CD4-positive, alpha-beta memory T cell (primary cell): ENCODE data around the gene ALG11. TPM values are rescaled to one million over a fixed set of nuclear protein-coding genes. Genes with fewer than 3 reads are reported as not detected.

Experiments
- CTCF ChIA-PET: fragments of 350-600 bp; sonication (Branson Sonifier 250); formaldehyde crosslinking; loops from one replicate; lab custom pipeline; 2021; ENCODE audit warnings: inconsistent platforms; ENCODE audit not compliant: partially characterized antibody; lab: Charles Lee
- POLR2A ChIA-PET: fragments of 350-600 bp; sonication (Branson Sonifier 250); formaldehyde crosslinking; loops from one replicate; lab custom pipeline; 2021; ENCODE audit not compliant: partially characterized antibody; lab: Charles Lee
- DNase-seq, 5 donors: peaks; one replicate each; pipeline versions ENCODE4 v3.0.0 to v3.0.0-alpha.2; 2020 to 2022; ENCODE audit warnings: mixed read lengths in 1 of 5
- H3K27ac ChIP-seq: one replicate; pipeline ENCODE4 v1.7.0; 2013; ENCODE audit warnings: low read depth, low read length
- H3K27me3 ChIP-seq: 2 replicates; pipeline ENCODE4 v1.7.0; 2013; ENCODE audit warnings: mild to moderate bottlenecking, low read length, moderate library complexity; ENCODE audit not compliant: insufficient read depth
- H3K36me3 ChIP-seq: 2 replicates; pipeline ENCODE4 v1.7.0; 2013; ENCODE audit warnings: mild to moderate bottlenecking, low read length, moderate library complexity; ENCODE audit not compliant: insufficient read depth
- H3K4me1 ChIP-seq: 2 replicates; pipeline ENCODE4 v1.7.0; 2013; ENCODE audit warnings: mild to moderate bottlenecking, low read length, moderate library complexity; ENCODE audit not compliant: insufficient read depth
- H3K4me3 ChIP-seq, 2 donors: one replicate each; pipeline ENCODE4 v1.7.0; 2013; ENCODE audit warnings: low read length in 2 of 2, mild to moderate bottlenecking in 1 of 2
- H3K9me3 ChIP-seq, 2 donors: one replicate each; pipeline ENCODE4 v1.7.0; 2013; ENCODE audit warnings: low read length in 2 of 2, control low read depth in 1 of 2; ENCODE audit not compliant: control insufficient read depth in 1 of 2
- H3K27ac Mint-ChIP-seq, 7 donors: one replicate each; pipeline ENCODE4 v1.8.0; 2020 to 2021; ENCODE audit warnings: mixed read lengths in 7 of 7, mild to moderate bottlenecking in 6 of 7, inconsistent platforms in 3 of 7, moderate library complexity in 3 of 7
- H3K27me3 Mint-ChIP-seq, 2 donors: one replicate each; pipeline ENCODE4 v1.8.0; 2020 to 2021; ENCODE audit warnings: mixed read lengths in 2 of 2
- H3K36me3 Mint-ChIP-seq, 2 donors: one replicate each; pipeline ENCODE4 v1.8.0; 2020 to 2021; ENCODE audit warnings: mixed read lengths in 2 of 2, inconsistent platforms in 1 of 2, mild to moderate bottlenecking in 1 of 2
- H3K4me1 Mint-ChIP-seq, 4 donors: one replicate each; pipeline ENCODE4 v1.8.0; 2020 to 2021; ENCODE audit warnings: mixed read lengths in 4 of 4, mild to moderate bottlenecking in 1 of 4
- H3K4me3 Mint-ChIP-seq, 8 donors: one replicate each; pipeline ENCODE4 v1.8.0; 2020 to 2021; ENCODE audit warnings: mixed read lengths in 8 of 8, mild to moderate bottlenecking in 7 of 8, moderate library complexity in 6 of 8, inconsistent platforms in 3 of 8
- H3K9me3 Mint-ChIP-seq, 8 donors: one replicate each; pipeline ENCODE4 v1.8.0; 2020 to 2021; ENCODE audit warnings: mixed read lengths in 8 of 8, mild to moderate bottlenecking in 5 of 8, inconsistent platforms in 3 of 8, moderate library complexity in 1 of 8
- intact Hi-C: fragments of 100-400 bp; cut with micrococcal nuclease; formaldehyde crosslinking; loops from one replicate; pipeline ENCODE4 v1.15.1; 2023
- polyA plus RNA-seq, 2 donors: library from polyadenylated mRNA; unstranded; fragments of 300-500 nt; fragmentation: Illumina TruSeq; gene quantifications; one replicate each; pipeline ENCODE4 v1.2.3, GENCODE V29; 2021
- total RNA-seq, 2 experiments: library from RNA; stranded (reverse); gene quantifications; one replicate each; pipeline ENCODE4 v1.2.3, GENCODE V29; 2021

The ALG11 gene
- total and polyA plus RNA-seq, 4 experiments from 2014 or later: 23.3 to 42.2 (median 31.5) TPM

DNA sequence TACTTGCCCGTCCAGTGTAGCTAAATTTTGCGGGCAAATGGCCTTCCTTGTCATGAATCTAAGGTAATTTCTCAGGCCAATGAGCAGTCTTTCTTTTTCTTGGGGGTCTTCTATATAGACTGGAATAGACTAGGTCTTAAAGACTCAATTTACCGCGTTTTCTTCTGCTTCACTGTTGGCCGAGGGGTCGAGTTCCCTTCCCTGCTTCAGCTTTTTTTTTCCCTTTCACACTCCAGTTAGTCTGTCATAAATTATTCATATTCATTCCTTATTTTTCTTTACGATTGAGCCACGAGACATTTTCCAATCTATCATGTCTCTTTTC is 276 bp downstream of the ALG11 start:
- H3K27me3 ChIP-seq: peaks cover 8% of the 10 kb centered on the region
- DNase-seq: no peak
- CTCF ChIA-PET: interaction anchor here (1.4 to 4.0 kb wide), 4 partner anchors 11 to 173 kb away, joined by 3 to 42 read pairs (median 6); partner anchors contain the start of gene NEK5
- H3K4me3 Mint-ChIP-seq: peak overlapping the region; percentile 96 to 100 (median 100)
- POLR2A ChIA-PET: interaction anchor here (1.0 to 2.7 kb wide), 8 partner anchors 10 to 640 kb away, joined by 3 to 18 read pairs (median 5); partner anchors contain the start of genes INTS6, NEK3 and SUGT1
- peak overlapping the region; percentile 52 for H3K27ac ChIP-seq
- intact Hi-C loops: loop anchor here (1.0 to 5.0 kb wide), 11 partner anchors 70 to 640 kb away; partner anchors contain the start of genes CKAP2, INTS6, NEK3 and SUGT1
- peaks cover 4 to 22% of the 10 kb centered on the region in 2 donors for H3K27me3 Mint-ChIP-seq
- no peaks in the 10 kb centered on the region for H3K9me3 ChIP-seq
- peak overlapping the region; percentile 71 to 92 for H3K4me3 ChIP-seq
- no peaks in the 10 kb centered on the region for H3K36me3 ChIP-seq
- no peaks in the 10 kb centered on the region for H3K9me3 Mint-ChIP-seq
- H3K36me3 Mint-ChIP-seq: peaks cover 15 to 24% of the 10 kb centered on the region in 2 donors
- H3K27ac Mint-ChIP-seq: peak overlapping the region; percentile 87 to 98 (median 97)
- H3K4me1 Mint-ChIP-seq: peaks cover 17 to 50% (median 27%) of the 10 kb centered on the region in 4 donors
- peaks cover 22% of the 10 kb centered on the region for H3K4me1 ChIP-seq

DNA sequence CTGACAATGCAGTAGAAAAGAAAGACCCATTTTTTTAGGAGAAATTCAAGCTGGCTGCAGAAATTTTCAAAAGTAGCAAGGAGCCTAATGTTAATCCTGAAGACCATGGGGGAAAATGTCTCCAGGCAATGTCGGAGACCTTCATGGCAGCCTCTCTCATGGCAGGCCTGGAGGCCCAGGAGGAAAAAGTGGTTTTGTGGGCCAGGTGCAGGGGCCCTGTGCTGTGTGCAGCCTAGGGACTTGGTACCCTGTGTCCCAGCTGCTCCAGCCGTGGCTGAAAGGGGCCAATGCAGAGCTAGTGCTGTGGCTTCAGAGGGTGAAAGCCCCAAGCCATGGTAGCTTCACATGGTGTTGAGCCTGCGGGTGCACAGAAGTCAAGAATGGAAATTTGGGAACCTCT is 4.1 kb downstream of the ALG11 start:
- DNase-seq: no peak
- ChIA-PET CTCF (no interaction called here), POLR2A (interaction anchor here (0.6 kb wide), 1 partner anchor 119 kb away, joined by 3 read pairs; no protein-coding TSS in a partner anchor)
- H3K27me3 Mint-ChIP-seq: peaks cover 0 to under 1% of the 10 kb centered on the region in 2 donors
- Histone ChIP-seq H3K27me3 (no peaks in the 10 kb centered on the region), H3K36me3 (peaks cover 9% of the 10 kb centered on the region), H3K4me3 (no peak overlapping the region), H3K9me3 (no peaks in the 10 kb centered on the region), H3K27ac (no peak overlapping the region), H3K4me1 (peaks cover 17% of the 10 kb centered on the region)
- H3K4me1 Mint-ChIP-seq: peaks cover 21 to 43% (median 33%) of the 10 kb centered on the region in 4 donors
- no peak overlapping the region for H3K27ac Mint-ChIP-seq
- intact Hi-C loops: no loop called here
- H3K4me3 Mint-ChIP-seq: no peak overlapping the region
- H3K36me3 Mint-ChIP-seq: peaks cover 41 to 56% of the 10 kb centered on the region in 2 donors
- no peaks in the 10 kb centered on the region for H3K9me3 Mint-ChIP-seq

DNA sequence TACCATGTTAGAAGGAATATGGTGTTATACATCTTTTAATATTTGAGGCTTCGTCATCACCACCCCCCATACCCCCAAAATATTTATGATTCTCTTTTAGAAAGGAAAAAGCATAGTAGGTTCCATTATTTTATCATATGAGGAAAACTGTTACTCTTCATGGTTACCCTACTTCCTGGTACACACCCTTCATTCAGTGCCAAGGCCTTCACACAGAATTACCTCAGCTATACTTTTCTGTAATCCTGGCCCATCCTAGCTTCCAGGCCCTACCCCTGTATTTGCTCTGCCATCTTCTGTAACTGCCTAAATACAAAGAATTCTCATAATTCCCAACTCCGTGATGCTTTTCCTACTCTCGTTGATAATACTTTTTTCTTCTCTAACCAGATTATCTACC is 8.0 kb downstream of the ALG11 start:
- Histone ChIP-seq H3K9me3 (no peaks in the 10 kb centered on the region), H3K36me3 (peaks cover 21% of the 10 kb centered on the region), H3K4me1 (no peaks in the 10 kb centered on the region), H3K27ac (no peak overlapping the region), H3K27me3 (no peaks in the 10 kb centered on the region), H3K4me3 (no peak overlapping the region)
- DNase-seq: no peak
- H3K4me1 Mint-ChIP-seq: peaks cover 22 to 31% (median 28%) of the 10 kb centered on the region in 4 donors
- intact Hi-C loops: no loop called here
- H3K36me3 Mint-ChIP-seq: peaks cover 65 to 75% of the 10 kb centered on the region in 2 donors
- ChIA-PET CTCF (no interaction called here), POLR2A (no interaction called here)
- H3K27ac Mint-ChIP-seq: no peak overlapping the region
- peaks cover 0 to 1% (median 0%) of the 10 kb centered on the region in 8 donors for H3K9me3 Mint-ChIP-seq
- no peak overlapping the region for H3K4me3 Mint-ChIP-seq
- H3K27me3 Mint-ChIP-seq: no peaks in the 10 kb centered on the region

DNA sequence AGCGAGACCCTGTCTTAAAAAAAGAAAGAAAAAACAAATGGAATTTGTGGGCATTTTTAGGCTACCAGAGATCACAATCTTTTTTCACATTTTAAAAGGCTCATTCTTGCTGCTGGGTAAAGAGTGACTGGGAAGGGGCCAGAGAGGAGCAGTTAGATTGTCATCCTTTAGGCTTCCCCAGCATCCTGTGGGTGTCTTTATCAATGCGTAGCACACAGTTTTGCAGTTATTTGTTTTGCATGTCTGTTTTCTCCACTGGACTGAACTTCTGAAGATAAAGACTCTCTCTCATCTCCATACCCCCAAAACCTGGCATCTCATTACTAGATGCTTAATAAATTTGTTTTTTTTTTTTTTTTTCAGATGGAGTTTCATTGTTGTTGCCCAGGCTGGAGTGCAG is 10.2 kb downstream of the ALG11 start:
- CTCF ChIA-PET: no interaction called here

DNA sequence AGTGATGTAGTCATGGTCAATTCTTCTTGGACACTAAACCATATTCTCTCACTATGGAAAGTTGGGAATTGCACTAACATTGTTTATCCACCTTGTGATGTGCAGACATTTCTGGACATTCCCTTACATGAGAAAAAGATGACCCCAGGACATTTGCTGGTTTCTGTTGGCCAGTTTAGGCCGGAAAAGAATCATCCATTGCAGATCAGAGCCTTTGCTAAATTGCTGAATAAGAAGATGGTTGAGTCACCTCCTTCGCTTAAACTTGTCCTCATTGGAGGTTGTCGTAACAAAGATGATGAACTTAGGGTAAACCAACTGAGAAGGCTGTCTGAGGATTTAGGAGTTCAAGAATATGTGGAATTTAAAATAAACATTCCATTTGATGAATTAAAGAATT is 12.3 kb downstream of the ALG11 start, which contains the start of gene UTP14C:
Gene UTP14C, plus strand, starts transcription at position 211 of the 400 bp plus-strand sequence. CDS start 4,114 bp downstream, outside the sequence.
- Histone ChIP-seq H3K9me3 (no peaks in the 10 kb centered on the region), H3K36me3 (peaks cover 30% of the 10 kb centered on the region), H3K4me1 (peaks cover 4% of the 10 kb centered on the region), H3K27me3 (no peaks in the 10 kb centered on the region), H3K27ac (no peak within 1 kb of the TSS), H3K4me3 (no peak within 1 kb of the TSS)
- Mint-ChIP-seq H3K36me3 (peaks cover 82 to 83% of the 10 kb centered on the region in 2 donors), H3K4me1 (peaks cover 23 to 32% (median 28%) of the 10 kb centered on the region in 4 donors), H3K27me3 (no peaks in the 10 kb centered on the region), H3K9me3 (peaks cover 0 to 8% (median 3%) of the 10 kb centered on the region in 8 donors), H3K4me3 (no peak within 1 kb of the TSS), H3K27ac (no peak within 1 kb of the TSS)
- intact Hi-C loops: no loop called here
- ChIA-PET CTCF (no interaction called here), POLR2A (no interaction called here)
- no peak for DNase-seq

More for the DNA sequence above, 10.2 kb downstream of the ALG11 start:
- Histone ChIP-seq H3K9me3 (no peaks in the 10 kb centered on the region), H3K36me3 (peaks cover 30% of the 10 kb centered on the region), H3K4me1 (peaks cover 4% of the 10 kb centered on the region), H3K27ac (no peak overlapping the region), H3K4me3 (no peak overlapping the region), H3K27me3 (no peaks in the 10 kb centered on the region)
- H3K9me3 Mint-ChIP-seq: peaks cover 0 to 6% (median 3%) of the 10 kb centered on the region in 8 donors
- no peak overlapping the region for H3K27ac Mint-ChIP-seq
- H3K4me3 Mint-ChIP-seq: no peak overlapping the region
- peaks cover 26 to 36% (median 34%) of the 10 kb centered on the region in 4 donors for H3K4me1 Mint-ChIP-seq
- intact Hi-C loops: no loop called here
- POLR2A ChIA-PET: no interaction called here
- H3K36me3 Mint-ChIP-seq: peaks cover 72 to 82% of the 10 kb centered on the region in 2 donors
- H3K27me3 Mint-ChIP-seq: no peaks in the 10 kb centered on the region
- no peak for DNase-seq

DNA sequence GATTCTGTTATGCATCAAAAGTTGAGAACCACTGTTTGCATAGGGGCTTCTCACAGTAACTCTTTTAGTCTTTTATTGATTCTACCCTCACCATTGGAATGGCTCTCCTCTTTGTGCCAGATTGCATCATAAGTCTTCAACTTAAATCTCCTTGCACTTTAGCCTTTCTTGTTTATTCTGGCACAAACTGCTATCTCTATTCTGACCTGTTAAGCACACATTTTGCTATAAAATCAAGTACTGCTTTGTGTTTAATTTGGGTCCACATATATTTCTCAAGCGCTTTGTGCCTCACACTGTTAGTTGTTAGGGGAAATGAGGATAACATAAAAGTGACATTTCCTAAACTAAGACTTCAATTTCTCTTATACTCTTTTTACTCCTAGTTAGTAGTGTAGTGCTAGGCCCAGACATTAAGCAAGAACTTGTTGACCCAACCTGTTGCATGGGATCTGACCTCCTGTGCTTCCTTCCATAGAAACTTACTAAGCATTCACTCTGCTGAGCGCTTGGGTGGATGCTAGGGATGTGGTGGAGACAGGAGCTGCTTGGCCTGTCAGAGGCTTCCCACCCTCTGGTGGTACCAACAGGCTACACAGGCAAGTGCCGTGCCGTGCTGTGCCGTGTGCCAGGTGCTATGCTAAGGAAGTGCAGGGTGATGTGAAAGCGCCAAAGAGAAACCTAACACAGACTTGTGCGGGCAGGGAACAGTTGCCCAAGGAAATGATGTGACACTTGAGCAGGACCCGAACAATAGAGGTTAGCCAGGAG is 13.5 kb downstream of the ALG11 start:
- Mint-ChIP-seq H3K27ac (no peak overlapping the region), H3K27me3 (no peaks in the 10 kb centered on the region), H3K4me1 (peaks cover 23 to 42% (median 25%) of the 10 kb centered on the region in 4 donors), H3K9me3 (peaks cover 0 to 17% (median 3%) of the 10 kb centered on the region in 8 donors), H3K4me3 (peak overlapping the region in 1 of 8 donors; percentile 24), H3K36me3 (peaks cover 73 to 82% of the 10 kb centered on the region in 2 donors)
- ChIA-PET CTCF (no interaction called here), POLR2A (no interaction called here)
- intact Hi-C loops: no loop called here
- Histone ChIP-seq H3K27ac (no peak overlapping the region), H3K36me3 (peaks cover 22% of the 10 kb centered on the region), H3K4me1 (peaks cover 4% of the 10 kb centered on the region), H3K27me3 (no peaks in the 10 kb centered on the region), H3K4me3 (no peak overlapping the region), H3K9me3 (no peaks in the 10 kb centered on the region)
- no peak for DNase-seq

DNA sequence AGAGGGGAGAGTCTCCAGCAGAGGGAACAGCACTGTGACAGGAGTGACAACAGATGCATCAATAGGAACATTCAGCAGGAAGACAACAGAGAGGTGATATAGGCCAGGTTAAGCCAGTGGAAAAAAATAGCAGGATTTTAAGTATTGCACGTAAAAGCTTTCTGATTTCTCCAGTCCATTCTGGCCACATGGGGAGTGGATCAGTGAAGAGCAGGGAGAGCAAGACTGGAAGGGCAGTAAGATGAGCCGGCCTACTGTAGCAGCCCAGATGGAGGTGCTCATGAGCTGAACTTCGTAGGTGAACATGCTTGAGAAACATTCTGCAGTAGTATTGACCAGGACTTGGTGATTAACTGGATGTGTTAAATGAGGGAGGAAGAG is 14.0 kb downstream of the ALG11 start:
- Histone ChIP-seq H3K27me3 (no peaks in the 10 kb centered on the region), H3K4me1 (peaks cover 4% of the 10 kb centered on the region), H3K4me3 (no peak overlapping the region), H3K36me3 (peaks cover 21% of the 10 kb centered on the region), H3K9me3 (no peaks in the 10 kb centered on the region), H3K27ac (no peak overlapping the region)
- no peak for DNase-seq
- no peaks in the 10 kb centered on the region for H3K27me3 Mint-ChIP-seq
- H3K36me3 Mint-ChIP-seq: peaks cover 67 to 79% of the 10 kb centered on the region in 2 donors
- CTCF ChIA-PET: no interaction called here
- H3K4me1 Mint-ChIP-seq: peaks cover 23 to 40% (median 24%) of the 10 kb centered on the region in 4 donors
- H3K4me3 Mint-ChIP-seq: peak overlapping the region in 1 of 8 donors; percentile 24
- POLR2A ChIA-PET: no interaction called here
- intact Hi-C loops: no loop called here
- peaks cover 0 to 17% (median 3%) of the 10 kb centered on the region in 8 donors for H3K9me3 Mint-ChIP-seq
- H3K27ac Mint-ChIP-seq: peak overlapping the region in 1 of 7 donors; percentile 70
